Retinal pigment epithelial cell (primary cell): Measurements from ENCODE around the gene SLC16A9.

ENCODE experiments used
- DNase-seq: peaks from one replicate; pipeline ENCODE4 v3.0.0-alpha.2; 2010; ENCODE audit warnings: low read depth
- H3K4me3 ChIP-seq: 2 replicates; pipeline ENCODE4 v1.5.1; 2011; ENCODE audit warnings: mild to moderate bottlenecking, low read length, control low read depth, moderate library complexity
- TF ChIP-seq, protein P1 (sequence below): conservative IDR thresholded peaks from 2 replicates; pipeline ENCODE4 v1.5.1; 2011; ENCODE audit warnings: low read depth, low read length, control low read depth, inconsistent platforms

SLC16A9 gene

DNA sequence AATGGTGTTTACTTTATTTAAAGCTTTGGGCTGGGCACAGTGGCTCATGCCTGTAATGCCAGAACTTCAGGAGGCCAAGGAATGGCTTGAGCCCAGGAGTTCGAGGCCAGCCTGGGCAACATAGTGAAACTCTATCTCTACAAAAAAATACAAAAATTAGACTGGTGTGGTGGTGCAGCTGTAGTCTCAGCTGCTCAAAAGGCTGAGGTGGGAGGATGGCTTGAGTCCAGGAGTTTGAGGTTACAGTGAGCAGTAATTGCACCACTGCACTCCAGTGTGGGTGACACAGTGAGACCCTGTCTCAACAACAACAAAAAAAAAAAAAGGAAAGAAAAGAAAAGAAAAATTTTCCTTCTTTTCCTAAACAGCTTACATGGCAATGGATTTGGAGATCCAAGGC, 22.0 kb downstream of the SLC16A9 start:
- H3K4me3 ChIP-seq = no peak overlapping the region
- TF ChIP-seq, protein P1, sequence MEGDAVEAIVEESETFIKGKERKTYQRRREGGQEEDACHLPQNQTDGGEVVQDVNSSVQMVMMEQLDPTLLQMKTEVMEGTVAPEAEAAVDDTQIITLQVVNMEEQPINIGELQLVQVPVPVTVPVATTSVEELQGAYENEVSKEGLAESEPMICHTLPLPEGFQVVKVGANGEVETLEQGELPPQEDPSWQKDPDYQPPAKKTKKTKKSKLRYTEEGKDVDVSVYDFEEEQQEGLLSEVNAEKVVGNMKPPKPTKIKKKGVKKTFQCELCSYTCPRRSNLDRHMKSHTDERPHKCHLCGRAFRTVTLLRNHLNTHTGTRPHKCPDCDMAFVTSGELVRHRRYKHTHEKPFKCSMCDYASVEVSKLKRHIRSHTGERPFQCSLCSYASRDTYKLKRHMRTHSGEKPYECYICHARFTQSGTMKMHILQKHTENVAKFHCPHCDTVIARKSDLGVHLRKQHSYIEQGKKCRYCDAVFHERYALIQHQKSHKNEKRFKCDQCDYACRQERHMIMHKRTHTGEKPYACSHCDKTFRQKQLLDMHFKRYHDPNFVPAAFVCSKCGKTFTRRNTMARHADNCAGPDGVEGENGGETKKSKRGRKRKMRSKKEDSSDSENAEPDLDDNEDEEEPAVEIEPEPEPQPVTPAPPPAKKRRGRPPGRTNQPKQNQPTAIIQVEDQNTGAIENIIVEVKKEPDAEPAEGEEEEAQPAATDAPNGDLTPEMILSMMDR = no peak
- no peak for DNase-seq

DNA sequence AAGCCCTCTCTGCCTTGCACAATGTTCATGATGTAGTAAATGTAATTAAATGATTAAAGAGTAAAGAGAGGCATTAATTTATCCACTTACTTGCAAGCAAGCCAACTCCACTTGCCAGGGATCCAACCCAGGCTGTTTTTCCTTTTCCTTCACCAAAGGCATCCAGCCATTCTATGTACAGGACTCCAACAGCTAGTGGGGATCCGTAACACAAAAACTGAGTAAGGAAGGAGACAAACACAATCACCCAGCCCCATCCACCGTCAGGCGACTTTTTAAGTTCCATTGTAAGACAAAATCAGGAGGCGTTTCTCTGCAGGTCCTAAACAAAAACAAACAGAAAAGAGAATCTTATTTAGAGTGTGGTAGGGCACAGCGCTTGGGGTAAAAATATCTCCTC, 25.6 kb downstream of the SLC16A9 start:
- no peak for DNase-seq
- TF ChIP-seq, protein P1 = no peak
- no peak overlapping the region for H3K4me3 ChIP-seq

DNA sequence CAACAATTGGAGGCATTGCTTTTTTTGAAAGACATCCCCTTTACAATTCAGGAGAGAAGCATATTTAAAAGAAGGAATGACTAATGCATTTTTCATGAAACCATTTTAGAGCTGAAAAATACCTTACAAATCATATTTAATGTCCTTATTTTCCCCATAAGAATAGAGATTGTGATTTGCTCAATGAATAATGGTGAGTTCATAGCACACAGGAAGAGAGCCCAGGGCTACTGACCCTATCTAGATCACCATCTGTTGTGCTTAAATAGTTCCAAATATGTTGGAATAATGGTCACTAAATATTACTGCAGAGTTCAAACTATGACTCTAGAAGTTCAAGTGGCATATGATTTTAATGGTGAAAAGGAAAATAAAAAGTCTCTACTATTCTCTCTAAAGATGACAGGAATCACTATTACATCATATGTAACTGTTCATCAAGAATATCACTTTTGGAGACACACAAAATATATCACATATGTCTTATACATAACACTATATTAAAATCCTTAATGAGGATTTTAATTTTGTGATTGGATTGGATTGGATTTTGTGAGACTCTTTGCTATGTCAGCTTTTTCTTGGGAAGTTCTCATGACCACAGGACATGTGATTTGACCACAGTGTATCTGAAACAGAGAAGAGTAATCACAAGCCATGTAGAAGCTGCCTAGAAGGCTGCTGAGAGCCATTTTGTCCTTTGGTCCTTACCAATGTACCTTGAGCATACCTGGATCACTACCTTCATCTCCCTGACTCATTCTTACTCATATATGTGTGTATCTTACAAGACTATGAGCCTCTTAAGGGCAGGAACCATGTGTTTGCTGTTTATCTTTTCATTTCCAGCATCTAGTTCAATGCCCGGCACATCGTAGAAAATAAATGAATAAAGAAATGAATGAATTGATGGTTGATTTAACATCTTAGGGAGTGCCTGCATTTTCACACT, 26.4 kb downstream of the SLC16A9 start:
- DNase-seq = no peak

DNA sequence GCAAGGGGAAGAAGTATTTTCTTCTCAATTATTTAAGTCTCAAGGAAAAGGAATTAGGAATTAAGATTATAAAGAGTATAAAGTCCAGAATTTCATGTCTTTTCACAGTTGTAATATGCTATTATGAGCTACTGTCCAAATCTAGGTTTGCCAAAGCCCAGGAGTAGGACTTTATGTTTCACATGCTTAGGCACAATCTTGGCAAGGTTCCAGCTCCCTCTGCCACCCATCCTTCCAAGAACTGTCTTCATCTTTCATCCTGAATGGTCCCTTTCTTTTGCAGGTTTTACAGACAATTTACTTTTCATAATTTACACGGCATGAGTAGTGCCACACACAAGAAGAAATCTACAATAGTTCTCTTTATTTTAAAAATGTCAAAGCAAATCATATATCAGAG, 29.5 kb downstream of the SLC16A9 start:
- H3K4me3 ChIP-seq = no peak overlapping the region
- DNase-seq = no peak
- TF ChIP-seq, protein P1 = no peak

More for the DNA sequence above, 26.4 kb downstream of the SLC16A9 start:
- TF ChIP-seq, protein P1 = no peak
- H3K4me3 ChIP-seq = no peak overlapping the region

DNA sequence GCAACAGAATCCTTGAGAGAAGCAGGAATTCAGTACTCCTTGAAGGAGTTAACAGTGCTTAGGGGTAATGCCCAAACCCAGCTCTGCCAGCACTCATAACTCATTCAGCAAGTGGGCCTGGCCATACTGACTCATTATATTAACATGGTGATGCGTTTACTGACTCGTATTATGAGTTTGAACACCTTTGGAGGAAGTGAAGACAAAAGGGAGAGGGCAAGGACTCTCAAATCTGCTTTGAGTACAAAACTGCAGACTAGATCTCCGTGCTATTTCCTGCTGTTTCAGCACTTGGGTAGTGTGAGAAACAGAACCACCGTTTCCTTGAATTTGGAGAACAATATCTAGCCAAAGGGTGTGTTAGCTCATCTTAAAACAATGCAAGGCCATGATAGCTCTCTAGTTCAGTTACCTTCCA, 30.8 kb downstream of the SLC16A9 start:
- TF ChIP-seq, protein P1 = no peak
- H3K4me3 ChIP-seq = no peak overlapping the region
- no peak for DNase-seq

DNA sequence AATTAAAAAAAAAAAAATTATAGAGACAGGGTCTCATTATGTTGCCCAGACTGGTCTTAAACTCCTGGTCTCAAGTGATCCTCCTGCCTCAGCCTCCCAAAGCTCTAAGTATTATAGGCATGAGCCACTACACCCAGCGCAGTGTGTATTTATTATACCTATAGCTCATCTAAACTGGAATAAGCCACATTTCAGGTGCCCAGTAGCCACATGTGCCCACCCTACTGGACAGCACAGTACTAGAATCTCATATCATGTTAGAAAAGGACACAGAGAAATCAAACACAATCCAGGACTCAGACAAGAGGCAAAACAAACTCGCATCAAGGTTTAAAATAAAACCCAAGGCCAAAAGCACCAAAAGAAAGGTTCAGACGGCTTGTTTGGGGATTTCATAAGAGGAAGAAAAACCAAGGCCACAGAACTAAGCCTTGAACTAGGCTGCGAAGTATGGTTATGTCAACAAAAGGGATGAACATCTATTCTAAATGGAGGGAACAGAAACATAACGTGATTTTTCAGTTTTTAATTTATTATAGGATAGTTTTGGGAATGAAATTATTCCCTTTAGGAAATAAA, 32.3 kb downstream of the SLC16A9 start:
- no peak for DNase-seq
- H3K4me3 ChIP-seq = no peak overlapping the region
- TF ChIP-seq, protein P1 = no peak
